Mucosa of descending colon (tissue), 3 donors: ENCODE data around the gene THRA. TPM values are rescaled to one million over a fixed set of nuclear protein-coding genes. Genes with fewer than 3 reads are reported as not detected.

Source experiments
- ATAC-seq: fragments of 200-7000 bp; cut with Tn5 transposase; one replicate; pipeline ENCODE4 v1.9.1; 2020; ENCODE audit warnings: mild to moderate bottlenecking, moderate library complexity
- DNase-seq, 3 donors: peaks; one replicate each; pipeline ENCODE4 v3.0.0-alpha.2; 2020
- H3K36me3 ChIP-seq: fragments of 200-600 bp; one replicate; pipeline ENCODE4 v1.8.0; 2021; ENCODE audit warnings: low read depth, mild to moderate bottlenecking
- H3K4me1 ChIP-seq: fragments of 200-600 bp; one replicate; pipeline ENCODE4 v1.8.0; 2021; ENCODE audit warnings: low read depth, mild to moderate bottlenecking
- H3K4me3 ChIP-seq: fragments of 200-600 bp; one replicate; pipeline ENCODE4 v1.8.0; 2021; ENCODE audit warnings: mild to moderate bottlenecking
- H3K9me3 ChIP-seq: fragments of 200-600 bp; one replicate; pipeline ENCODE4 v1.8.0; 2021; ENCODE audit warnings: mild to moderate bottlenecking
- intact Hi-C, 2 donors: fragments of 100-400 bp; cut with DNase I in 1 of 2; cut with micrococcal nuclease in 1 of 2; formaldehyde crosslinking; loops; one replicate each; pipeline versions ENCODE4 v1.11.0 to v1.11.1; 2022; cut with DNase I, micrococcal nuclease
- total RNA-seq, 3 donors: library from RNA; stranded (reverse); fragmentation: NEBNext Ultra II Directional in 2 of 3; extraction: Animal tissue kit (Norgen Biotek cat#: 25700) in 2 of 3; gene quantifications; one replicate each; pipeline versions ENCODE4 v1.2.1 to v1.2.4, GENCODE V29; 2021 to 2023
- TF ChIP-seq, protein P1 (sequence below): fragments of 200-600 bp; IDR thresholded peaks from one replicate; pipeline ENCODE4 v1.8.0; 2022; ENCODE audit warnings: antibody characterized with exemption, mild to moderate bottlenecking
- donor health status: DM: no; HTN: no; CAD: no; lungs with moderate emphysema.
- donor health status: DM: no; HTN: no; CAD: no.
- donor health status: DM: no; HTN: yes; CAD: no.

Gene THRA
- total RNA-seq, 3 donors from 2014 or later: 56.8 to 114 (median 60.0) TPM

DNA sequence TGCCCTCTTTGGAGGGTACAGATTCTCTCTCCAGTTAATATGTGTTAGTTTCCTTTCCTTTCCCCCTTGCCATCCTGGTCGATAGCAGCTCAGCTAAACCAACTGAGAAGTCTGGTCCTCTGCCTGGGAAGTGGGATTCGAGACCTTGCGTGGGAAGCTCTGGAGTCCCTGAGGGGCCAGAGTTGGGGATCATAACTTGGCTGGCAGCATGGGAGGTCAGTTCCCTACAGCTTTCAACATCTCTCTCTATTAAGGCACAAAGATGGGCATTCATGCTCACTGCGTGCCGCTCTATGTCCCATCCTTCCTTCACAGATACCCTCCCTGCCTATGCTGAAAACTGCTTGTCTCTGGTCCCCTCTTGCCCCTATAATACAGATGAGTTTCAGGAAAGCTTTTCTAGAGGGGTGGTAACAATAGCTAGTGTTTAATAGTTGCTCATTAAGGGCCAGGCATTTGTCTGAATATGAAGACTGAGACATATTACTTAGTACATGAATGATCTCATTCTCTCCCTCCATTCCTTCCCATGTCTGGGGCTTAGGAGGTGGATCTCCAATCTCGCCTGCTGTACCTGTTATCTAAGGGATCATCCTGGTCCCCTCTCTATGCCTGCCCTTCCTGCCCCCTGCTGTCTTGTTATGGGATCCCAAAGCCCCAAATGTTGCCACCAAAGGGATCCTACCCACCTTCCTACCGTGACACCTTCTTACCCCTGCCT is 10.8 kb downstream of the THRA start:
- ATAC-seq (no peak), DNase-seq (no peak)
- Histone ChIP-seq H3K4me1 (peaks cover 77% of the 10 kb centered on the region), H3K9me3 (no peaks in the 10 kb centered on the region), H3K36me3 (no peaks in the 10 kb centered on the region), H3K4me3 (no peak overlapping the region)
- TF ChIP-seq, protein P1, sequence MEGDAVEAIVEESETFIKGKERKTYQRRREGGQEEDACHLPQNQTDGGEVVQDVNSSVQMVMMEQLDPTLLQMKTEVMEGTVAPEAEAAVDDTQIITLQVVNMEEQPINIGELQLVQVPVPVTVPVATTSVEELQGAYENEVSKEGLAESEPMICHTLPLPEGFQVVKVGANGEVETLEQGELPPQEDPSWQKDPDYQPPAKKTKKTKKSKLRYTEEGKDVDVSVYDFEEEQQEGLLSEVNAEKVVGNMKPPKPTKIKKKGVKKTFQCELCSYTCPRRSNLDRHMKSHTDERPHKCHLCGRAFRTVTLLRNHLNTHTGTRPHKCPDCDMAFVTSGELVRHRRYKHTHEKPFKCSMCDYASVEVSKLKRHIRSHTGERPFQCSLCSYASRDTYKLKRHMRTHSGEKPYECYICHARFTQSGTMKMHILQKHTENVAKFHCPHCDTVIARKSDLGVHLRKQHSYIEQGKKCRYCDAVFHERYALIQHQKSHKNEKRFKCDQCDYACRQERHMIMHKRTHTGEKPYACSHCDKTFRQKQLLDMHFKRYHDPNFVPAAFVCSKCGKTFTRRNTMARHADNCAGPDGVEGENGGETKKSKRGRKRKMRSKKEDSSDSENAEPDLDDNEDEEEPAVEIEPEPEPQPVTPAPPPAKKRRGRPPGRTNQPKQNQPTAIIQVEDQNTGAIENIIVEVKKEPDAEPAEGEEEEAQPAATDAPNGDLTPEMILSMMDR: no peak
- intact Hi-C loops: no loop called here

DNA sequence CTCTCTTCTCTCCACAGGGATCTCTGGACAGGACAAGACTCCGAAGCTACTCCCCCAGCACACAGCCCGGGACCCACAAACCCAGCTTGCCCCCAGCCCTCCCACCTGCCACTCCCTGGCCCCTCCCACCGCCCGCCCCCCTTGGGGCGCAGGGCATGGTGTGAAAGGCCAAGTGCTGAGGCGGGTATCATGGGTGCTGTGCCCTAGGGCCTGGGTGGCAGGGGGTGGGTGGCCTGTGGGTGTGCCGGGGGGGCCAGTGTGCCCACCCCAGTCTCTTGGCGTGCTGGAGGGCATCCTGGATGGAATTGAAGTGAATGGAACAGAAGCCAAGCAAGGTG is 11.4 kb downstream of the THRA start:
- intact Hi-C loops: no loop called here
- peak in 1 of 3 donors; percentile 57 for DNase-seq

DNA sequence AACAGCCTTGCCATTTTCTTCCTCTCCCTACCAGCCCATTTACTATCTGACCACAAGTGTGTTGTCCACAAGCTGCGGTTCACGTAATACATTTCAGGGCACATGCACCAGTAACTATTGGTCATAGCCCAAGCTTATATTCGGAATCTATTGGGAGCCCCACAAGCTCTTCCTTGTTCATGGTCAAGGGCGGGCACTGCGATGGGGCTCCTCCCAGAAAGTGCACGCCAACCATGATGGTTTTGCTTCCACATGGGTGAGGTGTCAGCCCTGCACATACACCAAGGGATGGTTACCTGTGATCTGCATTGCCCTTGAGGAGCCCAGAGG is 12.1 kb downstream of the THRA start:
- H3K4me3 ChIP-seq: no peak overlapping the region
- peak; percentile 22 for ATAC-seq
- H3K4me1 ChIP-seq: peaks cover 68% of the 10 kb centered on the region
- intact Hi-C loops: no loop called here
- no peaks in the 10 kb centered on the region for H3K36me3 ChIP-seq
- TF ChIP-seq, protein P1: no peak
- H3K9me3 ChIP-seq: no peaks in the 10 kb centered on the region
- DNase-seq: peak in 1 of 3 donors; percentile 78

More for the DNA sequence above, 11.4 kb downstream of the THRA start:
- Histone ChIP-seq H3K4me3 (no peak overlapping the region), H3K9me3 (no peaks in the 10 kb centered on the region), H3K4me1 (peaks cover 74% of the 10 kb centered on the region), H3K36me3 (no peaks in the 10 kb centered on the region)
- TF ChIP-seq, protein P1: no peak
- no peak for ATAC-seq

GRCh38 chr17:40075201-40075941 is 12.6 kb downstream of the THRA start:
- Histone ChIP-seq H3K4me1 (peaks cover 62% of the 10 kb centered on the region), H3K9me3 (no peaks in the 10 kb centered on the region), H3K4me3 (no peak overlapping the region), H3K36me3 (no peaks in the 10 kb centered on the region)
- ATAC-seq: peak; percentile 63
- TF ChIP-seq, protein P1: peak; percentile 77
- intact Hi-C loops: no loop called here
- peak; percentile 85 to 89 (median 88) for DNase-seq

DNA sequence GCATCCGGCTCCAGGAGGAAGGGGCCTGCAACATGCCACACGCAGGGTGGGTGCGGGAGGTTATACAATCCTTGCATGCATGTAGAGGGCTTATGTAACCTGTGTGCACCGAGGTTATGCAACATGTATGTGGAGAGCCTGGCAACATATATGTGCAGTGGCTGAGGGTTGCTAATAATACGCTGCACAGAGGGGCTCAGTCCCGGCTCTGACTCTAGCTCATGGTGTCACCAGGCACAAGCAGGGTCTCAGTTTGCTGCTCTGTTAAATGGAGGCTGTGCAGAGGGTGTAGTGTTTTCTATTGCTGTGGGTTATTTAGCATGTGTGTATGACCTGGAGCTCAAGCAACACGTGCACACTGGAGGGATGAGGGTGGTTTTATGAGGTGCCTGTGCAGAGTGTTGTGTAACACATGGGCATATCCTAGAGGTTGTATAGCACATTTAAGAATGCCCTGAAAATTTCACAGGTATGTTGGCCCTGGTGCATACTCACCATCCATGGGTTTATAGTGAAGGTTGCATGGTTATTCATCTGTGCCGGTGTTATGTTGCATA is 13.3 kb downstream of the THRA start:
- ATAC-seq (no peak), DNase-seq (no peak)
- no peaks in the 10 kb centered on the region for H3K9me3 ChIP-seq
- H3K36me3 ChIP-seq: no peaks in the 10 kb centered on the region
- TF ChIP-seq, protein P1: no peak
- intact Hi-C loops: no loop called here
- peaks cover 56% of the 10 kb centered on the region for H3K4me1 ChIP-seq
- H3K4me3 ChIP-seq: no peak overlapping the region
